NCI-H774 (cell line): ENCODE measurements around the gene EIF2S3.
"Not testable (repeated sequence)": the region's sequence is repeated elsewhere in the genome, so short reads cannot be mapped to it uniquely, and the experiment has no call there.

Experiments used
- DNase-seq: peaks from one replicate; lab custom pipeline; 2025; lab: John Stamatoyannopoulos, UW

The EIF2S3 gene

GRCh38 chrX:24054182-24055042 lies at the start of gene EIF2S3:
TSS of gene EIF2S3 (plus strand) at chrX:24054956. CDS start at chrX:24054969, 13 bp downstream.
- DNase-seq = peak; percentile 84

GRCh38 chrX:24005028-24005427 lies 49.7 kb upstream of the EIF2S3 start:
- DNase-seq = no peak

GRCh38 chrX:24005867-24006266 lies 48.9 kb upstream of the EIF2S3 start:
- no peak for DNase-seq

- no peak for DNase-seq
These were observed 42.5 kb upstream of the EIF2S3 start for GRCh38 chrX:24012266-24012665.

- no peak for DNase-seq
These were observed 40.3 kb upstream of the EIF2S3 start for GRCh38 chrX:24014388-24015018.

GRCh38 chrX:24017674-24018073 lies 37.1 kb upstream of the EIF2S3 start:
- no peak for DNase-seq

- DNase-seq = no peak
These were observed 35.9 kb upstream of the EIF2S3 start for GRCh38 chrX:24018809-24019208.

GRCh38 chrX:24019448-24019847 lies 35.3 kb upstream of the EIF2S3 start:
- DNase-seq = no peak

- DNase-seq = no peak
These were observed 34.4 kb upstream of the EIF2S3 start for GRCh38 chrX:24020306-24020876.

- DNase-seq = no peak
These were observed 31.2 kb upstream of the EIF2S3 start for GRCh38 chrX:24023544-24023943.

- DNase-seq = no peak
These were observed 30.6 kb upstream of the EIF2S3 start for GRCh38 chrX:24023972-24024669.

- peak; percentile 87 for DNase-seq
These were observed 29.7 kb upstream of the EIF2S3 start for GRCh38 chrX:24024819-24025740.

GRCh38 chrX:24025741-24026403 lies 28.9 kb upstream of the EIF2S3 start:
- peak; percentile 4 for DNase-seq

GRCh38 chrX:24026432-24026831 lies 28.3 kb upstream of the EIF2S3 start:
- DNase-seq = peak; percentile 1

- DNase-seq = no peak
These were observed 27.7 kb upstream of the EIF2S3 start, which contains the start of gene KLHL15 for GRCh38 chrX:24027086-24027485. TSS of gene KLHL15 (minus strand) at chrX:24027186. CDS start at chrX:24006693, 20,493 bp downstream.

GRCh38 chrX:24027985-24028384 lies 26.8 kb upstream of the EIF2S3 start:
- no peak for DNase-seq

GRCh38 chrX:24030597-24030996 lies 24.2 kb upstream of the EIF2S3 start:
- no peak for DNase-seq

GRCh38 chrX:24034485-24034884 lies 20.3 kb upstream of the EIF2S3 start:
- DNase-seq = no peak

GRCh38 chrX:24037729-24038128 lies 17.0 kb upstream of the EIF2S3 start:
- DNase-seq = no peak

- not testable (repeated sequence) for DNase-seq
These were observed 8.7 kb upstream of the EIF2S3 start for GRCh38 chrX:24046060-24046459.

- DNase-seq = not testable (repeated sequence)
These were observed 5.1 kb upstream of the EIF2S3 start for GRCh38 chrX:24049643-24050042.
